UCSD-AML1 (cell line): ENCODE measurements around the gene THSD8.
"Not testable (repeated sequence)": the region's sequence is repeated elsewhere in the genome, so short reads cannot be mapped to it uniquely, and the experiment has no call there.

Experiments used
- DNase-seq: peaks from one replicate; lab custom pipeline; 2025; ENCODE audit not compliant: unreplicated experiment; lab: John Stamatoyannopoulos, UW

The THSD8 gene

DNA sequence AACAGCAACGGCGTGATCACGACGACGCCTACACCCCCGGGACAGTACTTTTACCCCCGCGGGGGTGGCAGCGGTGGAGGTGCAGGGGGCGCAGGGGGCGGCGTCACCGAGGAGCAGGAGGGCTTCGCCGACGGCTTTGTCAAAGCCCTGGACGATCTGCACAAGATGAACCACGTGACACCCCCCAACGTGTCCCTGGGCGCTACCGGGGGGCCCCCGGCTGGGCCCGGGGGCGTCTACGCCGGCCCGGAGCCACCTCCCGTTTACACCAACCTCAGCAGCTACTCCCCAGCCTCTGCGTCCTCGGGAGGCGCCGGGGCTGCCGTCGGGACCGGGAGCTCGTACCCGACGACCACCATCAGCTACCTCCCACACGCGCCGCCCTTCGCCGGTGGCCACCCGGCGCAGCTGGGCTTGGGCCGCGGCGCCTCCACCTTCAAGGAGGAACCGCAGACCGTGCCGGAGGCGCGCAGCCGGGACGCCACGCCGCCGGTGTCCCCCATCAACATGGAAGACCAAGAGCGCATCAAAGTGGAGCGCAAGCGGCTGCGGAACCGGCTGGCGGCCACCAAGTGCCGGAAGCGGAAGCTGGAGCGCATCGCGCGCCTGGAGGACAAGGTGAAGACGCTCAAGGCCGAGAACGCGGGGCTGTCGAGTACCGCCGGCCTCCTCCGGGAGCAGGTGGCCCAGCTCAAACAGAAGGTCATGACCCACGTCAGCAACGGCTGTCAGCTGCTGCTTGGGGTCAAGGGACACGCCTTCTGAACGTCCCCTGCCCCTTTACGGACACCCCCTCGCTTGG is 9.6 kb upstream of the THSD8 start:
- peak; percentile 79 for DNase-seq

GRCh38 chr19:12792853-12793289 is 9.0 kb upstream of the THSD8 start:
- DNase-seq: no peak

DNA sequence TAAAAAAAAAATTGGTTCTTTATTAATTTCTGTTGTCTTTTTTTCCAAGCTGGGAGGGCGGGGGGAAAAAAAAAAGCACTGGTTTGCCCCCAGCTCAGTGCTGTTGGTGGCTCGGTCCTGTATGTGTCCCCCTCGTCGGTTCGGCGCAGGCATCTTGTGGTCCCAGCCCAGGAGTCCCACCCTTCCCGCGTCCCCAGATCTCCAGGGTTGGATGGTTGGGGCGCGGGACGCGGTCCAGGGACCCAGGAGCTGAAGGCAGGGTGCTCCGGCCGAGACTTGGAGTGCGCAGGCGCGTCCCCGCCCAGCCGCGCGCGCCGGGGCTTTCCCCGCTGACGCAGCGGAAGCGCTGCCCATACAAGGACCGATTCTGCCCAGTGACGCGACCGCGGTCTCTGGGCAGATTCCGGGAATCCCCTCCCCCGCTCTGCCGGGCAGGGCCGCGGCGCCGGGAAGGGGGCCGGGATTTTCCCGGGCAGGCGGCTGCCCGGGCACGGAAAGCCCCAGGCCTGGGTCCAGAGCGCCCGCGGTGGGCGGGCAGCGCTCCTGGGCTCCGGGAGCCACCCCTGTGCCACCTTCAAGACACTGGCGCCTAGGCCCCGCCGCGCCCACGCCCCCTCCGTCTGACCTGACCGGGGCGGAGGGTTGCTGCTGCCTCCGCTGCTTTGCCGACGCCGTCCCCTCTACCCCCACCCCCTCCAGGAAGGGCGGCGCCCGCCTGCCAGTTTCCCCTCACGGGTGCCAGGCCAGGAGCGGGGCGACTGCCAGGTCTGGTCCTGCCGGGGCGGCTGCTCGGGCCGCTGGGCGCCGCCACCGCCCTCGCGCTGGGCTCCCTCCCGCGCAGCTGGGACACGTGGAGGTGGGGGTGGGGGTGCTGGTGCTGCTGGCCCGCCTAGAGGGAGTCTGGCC is 8.3 kb upstream of the THSD8 start:
- DNase-seq: peak; percentile 95

DNA sequence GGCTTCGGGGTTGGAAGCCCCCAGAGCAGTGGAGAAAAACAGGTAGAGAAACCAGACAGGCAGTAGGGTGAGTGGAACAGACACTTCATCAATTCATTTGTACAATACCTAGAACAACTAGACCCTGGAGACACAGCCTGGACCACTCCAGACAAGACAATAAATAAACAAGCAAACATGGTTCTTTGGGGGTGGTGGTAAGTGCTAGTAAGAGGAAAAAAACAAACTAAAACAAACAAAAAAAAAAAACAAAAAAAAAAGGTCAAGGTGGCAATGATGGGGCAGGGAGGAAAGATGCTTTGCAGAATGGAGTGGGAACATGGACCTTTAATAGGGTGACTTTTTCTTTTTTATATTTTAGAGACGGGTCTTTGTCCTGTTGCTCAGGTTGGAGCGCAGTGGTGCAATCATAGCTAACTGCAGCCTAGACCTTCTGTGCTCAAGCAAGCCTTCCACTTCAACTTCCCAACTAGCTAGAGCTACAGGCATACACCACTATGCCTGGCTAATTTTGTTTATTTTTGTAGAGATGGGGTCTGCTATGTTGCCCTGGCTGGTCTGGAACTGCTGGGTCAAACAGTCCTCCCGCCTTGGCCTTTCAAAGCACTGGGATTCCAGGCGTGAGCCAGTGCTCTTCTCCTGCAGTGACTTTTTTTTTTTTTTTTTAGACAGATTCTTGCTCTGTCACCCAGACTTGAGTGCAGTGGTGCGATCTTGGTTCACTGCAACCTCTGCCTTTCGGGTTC is 7.5 kb upstream of the THSD8 start:
- DNase-seq: no peak

DNA sequence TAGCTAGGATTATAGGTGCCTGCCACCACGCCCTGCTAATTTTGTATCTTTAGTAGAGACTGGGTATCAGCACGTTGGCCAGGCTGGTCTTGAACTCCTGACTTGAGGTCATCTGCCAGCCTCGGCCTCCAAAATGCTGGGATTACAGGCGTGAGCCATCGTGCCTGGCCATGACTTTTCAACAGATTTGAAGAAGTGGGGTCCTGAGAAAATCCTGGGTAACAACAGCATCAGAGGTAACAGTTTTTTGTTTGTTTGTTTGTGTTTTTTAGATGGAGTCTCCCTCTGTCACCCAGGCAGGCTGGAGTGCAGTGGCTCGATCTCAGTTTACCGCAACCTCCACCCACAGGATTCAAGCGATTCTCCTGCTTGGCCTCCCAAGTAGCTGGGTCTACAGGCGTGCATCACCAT is 6.9 kb upstream of the THSD8 start:
- no peak for DNase-seq

DNA sequence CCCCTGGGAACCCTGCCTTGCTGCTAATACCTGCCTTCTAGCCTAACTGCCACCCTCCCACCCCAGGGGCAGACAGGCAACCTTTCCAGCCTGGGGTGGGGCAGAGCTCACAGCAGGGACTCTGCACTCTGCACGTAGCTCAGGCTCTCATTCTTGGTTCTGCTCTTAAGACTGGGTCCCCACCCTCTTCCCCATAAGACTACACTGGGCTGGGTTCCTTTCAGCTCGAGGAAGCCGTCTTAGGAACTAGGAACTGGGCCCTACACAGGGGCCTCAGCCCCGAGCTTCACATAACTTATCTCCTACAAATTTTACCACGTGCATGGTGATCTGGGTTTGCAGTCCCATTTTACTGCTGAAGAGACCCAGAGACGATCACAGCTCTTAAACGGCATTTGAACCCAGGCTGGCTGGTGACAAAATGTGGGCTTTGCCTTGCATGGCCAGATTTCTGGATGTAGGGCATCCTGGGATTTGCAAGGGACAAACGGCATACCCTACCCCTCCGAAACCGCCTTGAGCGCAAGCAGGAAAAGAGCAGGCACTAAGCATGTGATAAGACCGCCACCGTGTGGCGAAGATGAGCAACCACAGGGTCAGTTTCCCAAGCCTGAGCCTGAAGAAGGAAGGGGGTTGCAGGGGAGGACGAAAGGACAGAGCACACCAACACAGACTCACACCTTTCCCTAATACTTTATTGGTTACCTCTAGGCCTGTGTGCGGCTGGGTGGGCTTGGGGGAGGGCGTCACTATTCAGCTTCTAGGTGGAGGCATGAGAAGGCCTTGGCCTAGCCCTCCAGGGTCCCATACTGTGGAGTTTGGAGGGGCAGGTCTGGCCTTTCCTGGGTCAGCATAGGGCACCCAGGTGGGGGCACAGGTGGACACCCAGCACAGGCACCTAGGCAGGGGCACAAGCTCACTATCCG is 5.5 kb upstream of the THSD8 start:
- DNase-seq: peak; percentile 76

DNA sequence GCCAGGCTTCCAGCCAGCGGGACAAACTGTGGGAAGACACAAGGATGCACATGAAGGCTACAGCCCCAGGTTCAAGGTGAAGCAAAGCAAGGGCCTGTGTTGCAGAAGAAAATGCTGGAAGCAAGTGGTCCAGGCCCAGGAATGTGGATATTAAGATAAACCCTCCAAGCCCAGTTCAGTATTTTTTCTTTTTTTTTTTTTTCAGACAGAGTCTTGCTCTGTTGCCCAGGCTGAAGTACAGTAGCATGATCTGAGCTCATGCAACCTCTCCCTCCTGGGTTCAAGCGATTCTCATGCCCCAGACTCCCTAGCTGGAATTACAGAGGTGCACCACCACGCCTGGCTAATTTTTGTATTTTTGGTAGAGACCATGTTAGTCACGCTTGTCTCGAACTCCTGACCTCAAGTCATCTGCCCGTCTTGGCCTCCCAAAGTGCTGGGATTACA is 4.7 kb upstream of the THSD8 start:
- DNase-seq: no peak

- not testable (repeated sequence) for DNase-seq
These were observed 4.3 kb upstream of the THSD8 start for GRCh38 chr19:12797607-12798006.

GRCh38 chr19:12799742-12800465 is 2.0 kb upstream of the THSD8 start:
- no peak for DNase-seq

DNA sequence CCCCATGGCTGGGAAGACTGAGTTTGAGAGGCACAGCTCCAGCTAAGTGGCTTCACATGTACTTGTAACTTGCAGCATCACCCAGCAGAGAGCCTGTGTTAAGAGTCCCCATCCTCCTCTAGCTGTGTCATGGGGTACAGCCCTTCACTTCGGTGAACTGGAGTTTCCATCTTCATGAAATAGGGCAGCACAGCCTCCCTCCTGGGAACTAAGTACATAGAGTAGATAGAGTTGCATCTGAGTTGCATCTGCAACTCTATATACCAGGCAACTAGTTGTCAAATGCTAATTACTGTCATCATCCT is 1.5 kb upstream of the THSD8 start:
- no peak for DNase-seq

- DNase-seq: no peak
These were observed 875 bp upstream of the THSD8 start for GRCh38 chr19:12800923-12801465.

DNA sequence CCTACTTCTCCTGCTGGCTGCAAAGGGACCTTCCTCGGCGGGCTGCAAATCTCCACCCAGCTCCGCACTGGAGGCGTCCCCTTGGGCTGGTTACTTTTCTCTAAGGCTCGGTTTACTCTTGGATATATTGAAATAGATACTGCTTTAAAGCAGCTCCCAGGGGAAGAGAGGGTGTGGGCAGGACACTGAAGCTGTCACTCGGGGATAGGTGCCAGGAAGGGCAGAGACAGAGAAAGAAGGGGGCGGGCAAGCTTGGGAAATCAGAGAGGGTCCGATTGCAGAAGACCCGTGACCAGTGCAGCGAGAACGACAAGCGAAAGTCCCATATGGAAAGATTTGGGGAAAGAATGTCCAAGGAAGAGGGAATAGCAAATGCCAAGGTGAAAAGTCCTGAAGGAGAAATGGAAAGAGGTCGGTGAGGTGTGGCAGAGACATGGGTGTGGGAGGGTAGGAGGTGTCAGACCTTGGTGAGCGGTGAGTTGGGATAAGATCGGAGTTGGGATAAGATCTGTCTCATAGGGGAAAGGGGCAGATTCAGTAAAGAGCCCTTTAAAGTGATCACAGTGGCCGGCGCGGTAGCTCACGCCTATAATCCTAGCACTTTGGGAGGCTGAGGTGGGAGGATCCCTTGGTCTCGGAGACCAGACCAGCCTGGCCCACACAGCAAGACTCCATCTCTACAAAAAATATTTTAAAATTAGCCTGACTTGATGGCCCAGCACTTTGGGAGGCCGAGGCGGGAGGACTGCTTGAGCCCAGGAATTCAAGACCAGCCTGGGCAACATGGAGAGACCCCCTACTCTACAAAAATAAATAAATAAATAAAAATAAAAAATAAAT is 618 bp downstream of the THSD8 start:
- no peak for DNase-seq

DNA sequence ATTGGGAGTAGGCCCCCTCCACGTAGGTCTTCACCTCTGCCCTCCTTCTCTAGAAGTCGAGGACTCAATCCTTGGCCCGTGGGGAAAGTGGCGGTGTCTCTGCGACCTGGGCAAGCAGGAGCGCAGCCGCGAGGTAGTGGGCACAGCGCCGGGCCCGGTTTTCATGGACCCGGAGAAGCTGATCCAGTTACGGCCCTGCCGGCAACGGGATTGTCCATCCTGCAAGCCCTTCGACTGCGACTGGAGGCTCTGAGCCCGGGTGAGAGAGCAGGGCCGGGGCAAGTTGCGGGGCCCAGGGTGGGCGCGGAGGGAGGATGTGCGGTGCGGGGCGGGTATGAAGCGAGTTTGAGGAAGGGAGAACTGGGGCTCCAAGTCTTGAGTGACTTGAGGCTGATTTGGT is 2.2 kb downstream of the THSD8 start:
- DNase-seq: no peak

DNA sequence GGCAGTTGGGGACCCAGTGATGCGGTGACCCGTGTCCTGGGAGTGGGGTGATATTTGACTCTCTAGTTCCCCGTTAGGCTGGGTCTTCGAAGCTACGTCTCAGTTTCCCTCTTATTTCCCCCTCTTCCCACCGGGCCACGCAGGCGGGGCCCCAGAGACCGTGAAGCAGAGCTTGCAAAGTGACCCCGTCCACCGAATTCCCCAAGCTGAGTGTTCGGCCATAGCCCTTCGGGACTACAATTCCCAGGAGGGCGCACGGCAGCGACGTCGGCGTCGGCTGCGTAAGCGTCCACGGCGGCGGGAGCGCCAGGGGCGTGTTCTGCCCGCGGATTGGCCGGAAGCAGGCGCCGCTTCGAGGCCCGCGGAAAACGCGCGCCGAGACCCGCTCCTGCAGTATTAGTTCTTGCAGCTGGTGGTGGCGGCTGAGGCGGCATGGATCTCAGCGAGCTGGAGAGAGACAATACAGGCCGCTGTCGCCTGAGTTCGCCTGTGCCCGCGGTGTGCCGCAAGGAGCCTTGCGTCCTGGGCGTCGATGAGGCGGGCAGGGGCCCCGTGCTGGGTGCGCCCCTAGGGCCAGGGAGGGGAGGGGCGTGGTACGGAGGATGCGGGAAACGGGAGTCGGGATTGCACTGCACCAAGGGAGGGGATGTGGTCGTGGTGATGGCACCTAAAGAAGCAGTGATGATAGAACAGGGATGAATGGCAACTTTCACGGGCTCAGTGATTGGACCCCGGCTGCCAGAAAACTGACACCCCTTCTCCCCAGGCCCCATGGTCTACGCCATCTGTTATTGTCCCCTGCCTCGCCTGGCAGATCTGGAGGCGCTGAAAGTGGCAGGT is 4.6 kb downstream of the THSD8 start, which contains the start of gene RNASEH2A:
Gene RNASEH2A (plus strand): TSS at position 343 of the 840 bp plus-strand sequence. CDS start 90 bp downstream, at position 433.
- peak; percentile 90 for DNase-seq

- DNase-seq: no peak
These were observed 13.2 kb downstream of the THSD8 start for GRCh38 chr19:12815088-12815487.

DNA sequence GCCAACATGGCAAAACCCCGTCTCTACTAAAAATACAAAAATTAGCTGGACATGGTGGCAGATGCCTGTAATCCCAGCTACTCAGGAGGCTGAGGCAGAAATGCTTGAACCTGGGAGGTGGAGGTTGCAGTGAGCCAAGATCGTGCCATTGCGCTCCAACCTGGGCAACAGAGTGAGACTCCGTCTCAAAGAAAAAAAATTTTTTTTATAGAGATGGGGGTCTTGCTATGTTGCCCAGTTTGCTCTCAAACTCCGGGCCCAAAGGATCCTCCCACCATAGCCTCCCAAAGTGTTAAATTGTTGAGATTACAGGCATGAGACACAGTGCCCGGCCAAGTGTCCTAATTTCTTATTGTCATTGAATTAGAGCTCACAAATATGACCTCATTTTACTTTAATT is 15.3 kb downstream of the THSD8 start:
- DNase-seq: not testable (repeated sequence)

- DNase-seq: not testable (repeated sequence)
These were observed 15.9 kb downstream of the THSD8 start for GRCh38 chr19:12817810-12818209.
